Stimulated activated CD4-positive, alpha-beta T cell treated with anti-CD3 and anti-CD28 coated beads, Interleukin-1b, Interleukin-23, amount 100 ng/mL, for 24 hours (primary cell): ENCODE measurements around the gene SKA1.

Experiments used
- DNase-seq, 4 experiments: peaks; one replicate each; pipeline ENCODE4 v3.0.0-alpha.2; 2020; ENCODE audit warnings: low read depth in 4 of 4, low spot score in 1 of 4

SKA1 gene

GRCh38 chr18:50374753-50375391, at the start of gene SKA1:
Gene SKA1, plus strand, starts transcription at chr18:50375046. Its CDS starts 785 bp downstream, at chr18:50375831.
- DNase-seq: peak; percentile 80 to 87 (median 84)

GRCh38 chr18:50327983-50328382, 46.9 kb upstream of the SKA1 start:
- no peak for DNase-seq

- no peak for DNase-seq
Observed at GRCh38 chr18:50330176-50330575, 44.7 kb upstream of the SKA1 start.

- DNase-seq: no peak
Observed at GRCh38 chr18:50331691-50332090, 43.2 kb upstream of the SKA1 start.

- DNase-seq: no peak
Observed at GRCh38 chr18:50334546-50335152, 40.2 kb upstream of the SKA1 start.

GRCh38 chr18:50338122-50338521, 36.7 kb upstream of the SKA1 start:
- DNase-seq: no peak

- DNase-seq: no peak
Observed at GRCh38 chr18:50338715-50339114, 36.1 kb upstream of the SKA1 start.

GRCh38 chr18:50340078-50340477, 34.8 kb upstream of the SKA1 start:
- DNase-seq: no peak

- no peak for DNase-seq
Observed at GRCh38 chr18:50341443-50341842, 33.4 kb upstream of the SKA1 start.

- DNase-seq: no peak
Observed at GRCh38 chr18:50350699-50351098, 24.1 kb upstream of the SKA1 start.

- DNase-seq: no peak
Observed at GRCh38 chr18:50356036-50356945, 18.6 kb upstream of the SKA1 start.

- DNase-seq: no peak
Observed at GRCh38 chr18:50358844-50359243, 16.0 kb upstream of the SKA1 start.

- no peak for DNase-seq
Observed at GRCh38 chr18:50359806-50360205, 15.0 kb upstream of the SKA1 start.

GRCh38 chr18:50360611-50361010, 14.2 kb upstream of the SKA1 start:
- no peak for DNase-seq

- no peak for DNase-seq
Observed at GRCh38 chr18:50369672-50370071, 5.2 kb upstream of the SKA1 start.

- no peak for DNase-seq
Observed at GRCh38 chr18:50372743-50373142, 2.1 kb upstream of the SKA1 start.

- no peak for DNase-seq
Observed at GRCh38 chr18:50373561-50374219, 1.2 kb upstream of the SKA1 start.

GRCh38 chr18:50374220-50374752, 560 bp upstream of the SKA1 start:
- DNase-seq: no peak

- no peak for DNase-seq
Observed at GRCh38 chr18:50377061-50377798, 2.4 kb downstream of the SKA1 start.

- DNase-seq: no peak
Observed at GRCh38 chr18:50388988-50389387, 14.1 kb downstream of the SKA1 start.

- DNase-seq: no peak
Observed at GRCh38 chr18:50393802-50394201, 19.0 kb downstream of the SKA1 start.
